ENCODE measurements around the gene TP73. TPM values are rescaled to one million over a fixed set of nuclear protein-coding genes. Genes with fewer than 3 reads are reported as not detected.

The TP73 gene
- total and polyA plus RNA-seq, 12 donors, result 0.03 to 0.58 (median 0.15) TPM; not detected in 7

GRCh38 chr1:3785456-3786157 lies 133.3 kb downstream of the TP73 start:
- WGBS, 2 donors, result 76 to 77% methylated on average over 14 of the region's 14 CpGs
- peaks cover 0 to 32% (median 21%) of the 10 kb centered on the region in 9 donors for H3K4me1 ChIP-seq
- no peak overlapping the region for H3K4me3 ChIP-seq
- DNase-seq, result peak in 1 of 2 donors; percentile 0
- peaks cover 0 to 97% (median 60%) of the 10 kb centered on the region in 9 donors for H3K36me3 ChIP-seq
- no peaks in the 10 kb centered on the region for H3K9me3 ChIP-seq
- no peak overlapping the region for H3K27ac ChIP-seq
- TF ChIP-seq, protein P1, sequence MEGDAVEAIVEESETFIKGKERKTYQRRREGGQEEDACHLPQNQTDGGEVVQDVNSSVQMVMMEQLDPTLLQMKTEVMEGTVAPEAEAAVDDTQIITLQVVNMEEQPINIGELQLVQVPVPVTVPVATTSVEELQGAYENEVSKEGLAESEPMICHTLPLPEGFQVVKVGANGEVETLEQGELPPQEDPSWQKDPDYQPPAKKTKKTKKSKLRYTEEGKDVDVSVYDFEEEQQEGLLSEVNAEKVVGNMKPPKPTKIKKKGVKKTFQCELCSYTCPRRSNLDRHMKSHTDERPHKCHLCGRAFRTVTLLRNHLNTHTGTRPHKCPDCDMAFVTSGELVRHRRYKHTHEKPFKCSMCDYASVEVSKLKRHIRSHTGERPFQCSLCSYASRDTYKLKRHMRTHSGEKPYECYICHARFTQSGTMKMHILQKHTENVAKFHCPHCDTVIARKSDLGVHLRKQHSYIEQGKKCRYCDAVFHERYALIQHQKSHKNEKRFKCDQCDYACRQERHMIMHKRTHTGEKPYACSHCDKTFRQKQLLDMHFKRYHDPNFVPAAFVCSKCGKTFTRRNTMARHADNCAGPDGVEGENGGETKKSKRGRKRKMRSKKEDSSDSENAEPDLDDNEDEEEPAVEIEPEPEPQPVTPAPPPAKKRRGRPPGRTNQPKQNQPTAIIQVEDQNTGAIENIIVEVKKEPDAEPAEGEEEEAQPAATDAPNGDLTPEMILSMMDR (IDR thresholded peaks at IDR 0.05), result peak in 3 of 9 donors; percentile 15 to 31 (median 23)
- intact Hi-C loops (cut with DNase I), result no loop called here
- H3K27me3 ChIP-seq, result no peaks in the 10 kb centered on the region
- no peak for ATAC-seq

Other genes starting within 250 kb of the TP73 start
- gene ARHGEF16, start 197.9 kb upstream of the TP73 start, total RNA-seq, result 1 to 10 TPM in 1 of 10 donors, under 1 TPM in 9; 0.17 to 1.1 (median 0.35) TPM
- gene ARHGEF16, start 197.9 kb upstream of the TP73 start, polyA plus RNA-seq, result 1 to 10 TPM in 1 of 2 donors, under 1 TPM in 1; 0.62 to 1.1 TPM
- gene MEGF6, start 41.0 kb upstream of the TP73 start, total RNA-seq, result 10 to 100 TPM in 1 of 10 donors, 1 to 10 TPM in 9; 1.8 to 14.1 (median 7.1) TPM
- gene MEGF6, start 41.0 kb upstream of the TP73 start, polyA plus RNA-seq, result 1 to 10 TPM; 2.9 to 7.6 TPM
- gene TPRG1L, start 27.5 kb upstream of the TP73 start, total RNA-seq, result 10 to 100 TPM; 42.6 to 60.7 (median 51.3) TPM
- gene TPRG1L, start 27.5 kb upstream of the TP73 start, polyA plus RNA-seq, result 10 to 100 TPM; 15.1 to 34.8 TPM
- 10 to 100 TPM in 5 of 10 donors, 1 to 10 TPM in 5; 7.5 to 12.9 (median 10.1) TPM for gene WRAP73, start 2.4 kb upstream of the TP73 start, total RNA-seq
- gene WRAP73, start 2.4 kb upstream of the TP73 start, polyA plus RNA-seq, result 10 to 100 TPM; 12.3 to 16.5 TPM
- gene CCDC27, start 99.9 kb downstream of the TP73 start, total RNA-seq, result not detected
- under 1 TPM in 1 of 2 donors, not detected in 1; 0.03 TPM for gene CCDC27, start 99.9 kb downstream of the TP73 start, polyA plus RNA-seq
- 10 to 100 TPM in 5 of 10 donors, 1 to 10 TPM in 5; 6.2 to 24.5 (median 9.7) TPM for gene SMIM1, start 120.2 kb downstream of the TP73 start, total RNA-seq
- 10 to 100 TPM in 1 of 2 donors, 1 to 10 TPM in 1; 4.0 to 33.9 TPM for gene SMIM1, start 120.2 kb downstream of the TP73 start, polyA plus RNA-seq
- 10 to 100 TPM; 54.9 to 85.4 (median 73.9) TPM for gene LRRC47, start 144.0 kb downstream of the TP73 start, total RNA-seq
- 10 to 100 TPM; 17.6 to 28.1 TPM for gene LRRC47, start 144.0 kb downstream of the TP73 start, polyA plus RNA-seq
- gene CEP104, start 204.7 kb downstream of the TP73 start, total RNA-seq, result 10 to 100 TPM; 20.6 to 42.9 (median 29.0) TPM
- 1 to 10 TPM; 4.9 to 7.8 TPM for gene CEP104, start 204.7 kb downstream of the TP73 start, polyA plus RNA-seq
- gene DFFB, start 205.0 kb downstream of the TP73 start, total RNA-seq, result 1 to 10 TPM; 1.2 to 4.1 (median 2.3) TPM
- gene DFFB, start 205.0 kb downstream of the TP73 start, polyA plus RNA-seq, result 1 to 10 TPM; 1.5 to 7.9 TPM
- 10 to 100 TPM in 5 of 10 donors, 1 to 10 TPM in 5; 7.5 to 13.4 (median 10.5) TPM for gene C1orf174, start 247.8 kb downstream of the TP73 start, total RNA-seq
- gene C1orf174, start 247.8 kb downstream of the TP73 start, polyA plus RNA-seq, result 10 to 100 TPM; 10.7 to 12.1 TPM

Data from heart right ventricle (tissue), 16 donors.